HepG2 (cell line): ENCODE results near the gene CTU2. TPM values are rescaled to one million over a fixed set of nuclear protein-coding genes. Genes with fewer than 3 reads are reported as not detected.

Source experiments
- ATAC-seq: fragments of 200-7000 bp; cut with Tn5 transposase; 3 replicates; pipeline ENCODE4 v1.9.1; 2020; ENCODE audit warnings: mild to moderate bottlenecking, moderate library complexity
- BruUV-seq: library from RNA; stranded (reverse); fragments of 400-500 nt; replicated peaks from 2 replicates; lab custom pipeline; 2021; lab: Mats Ljungman, UMichigan
- CTCF ChIA-PET: fragments of 300-600 bp; formaldehyde crosslinking; extraction: SDS; loops from one replicate; lab custom pipeline; 2021; ENCODE audit warnings: low total read pairs, inconsistent platforms, low intra/inter-chr PET ratio; lab: Yijun Ruan, JAX
- POLR2A ChIA-PET: fragments of 350-600 bp; sonication (Branson Sonifier 250); formaldehyde crosslinking; loops from one replicate; lab custom pipeline; 2020; ENCODE audit warnings: antibody characterized with exemption, inconsistent platforms; lab: Yijun Ruan, JAX
- DNase-seq: peaks from one replicate; pipeline ENCODE4 v3.0.0-alpha.2; 2015; ENCODE audit warnings: low spot score
- FAIRE-seq: peaks from 3 replicates; lab custom pipeline; 2011; peaks lifted over from hg19 to GRCh38; lab: Jason Lieb, UNC
- H2AFZ ChIP-seq: one replicate; pipeline ENCODE4 v1.6.1; 2011; ENCODE audit warnings: low read length, inconsistent platforms
- H3K27ac ChIP-seq: fragments of 300-600 bp; 3 replicates; pipeline ENCODE4 v1.8.0; 2011; ENCODE audit warnings: mixed run types, mild to moderate bottlenecking, mixed read lengths, low read length, inconsistent platforms; ENCODE audit not compliant: insufficient read depth; ENCODE audit errors: extremely low read length
- H3K27me3 ChIP-seq, 2 experiments: fragments of 200-600 bp in 1 of 2; 2 replicates in 1 of 2; 3 replicates in 1 of 2; pipeline versions ENCODE4 v1.6.0 to v1.8.0; 2011; ENCODE audit warnings: low read length in 2 of 2, mild to moderate bottlenecking in 2 of 2, moderate library complexity in 2 of 2, inconsistent platforms in 1 of 2; ENCODE audit not compliant: insufficient read depth in 2 of 2, control insufficient read depth in 1 of 2
- H3K36me3 ChIP-seq, 2 experiments: fragments of 200-600 bp in 1 of 2; replicated peaks in 1 of 2; 2 replicates in 1 of 2; 3 replicates in 1 of 2; pipeline versions ENCODE4 v1.5.1 to v1.8.0; 2011; ENCODE audit warnings: low read length in 2 of 2, inconsistent platforms in 1 of 2; ENCODE audit not compliant: insufficient read depth in 2 of 2, control insufficient read depth in 1 of 2
- H3K4me1 ChIP-seq: 2 replicates; pipeline ENCODE4 v1.5.1; 2012; ENCODE audit warnings: low read length, inconsistent platforms; ENCODE audit not compliant: insufficient read depth
- H3K4me2 ChIP-seq: 2 replicates; pipeline ENCODE4 v1.6.0; 2011; ENCODE audit warnings: low read depth, low read length, inconsistent platforms
- H3K4me3 ChIP-seq, 3 experiments: fragments of 200-600 bp in 1 of 3; sonication (generic), shearing (Covaris generic) in 1 of 3; replicated peaks in 1 of 3; 2 replicates each; pipeline ENCODE4 v1.5.1; 2011 to 2016; ENCODE audit warnings: low read length in 3 of 3, inconsistent platforms in 2 of 3, low read depth in 2 of 3, mild to moderate bottlenecking in 2 of 3, control low read depth in 1 of 3, mixed read lengths in 1 of 3; ENCODE audit not compliant: insufficient read depth in 1 of 3
- H3K79me2 ChIP-seq: one replicate; pipeline ENCODE4 v1.6.1; 2011; ENCODE audit warnings: low read length, inconsistent platforms; ENCODE audit not compliant: insufficient read depth
- H3K9ac ChIP-seq: 2 replicates; pipeline ENCODE4 v1.6.0; 2011; ENCODE audit warnings: mild to moderate bottlenecking, low read depth, low read length, inconsistent platforms; ENCODE audit not compliant: insufficient read depth
- H3K9me3 ChIP-seq: 2 replicates; pipeline ENCODE4 v1.5.1; 2012; ENCODE audit warnings: mild to moderate bottlenecking, low read length
- H4K20me1 ChIP-seq: 2 replicates; pipeline ENCODE4 v1.6.0; 2011; ENCODE audit warnings: inconsistent platforms, mild to moderate bottlenecking, low read length, moderate library complexity; ENCODE audit not compliant: insufficient read depth
- GABPA ChIP-seq, 2 experiments: IDR thresholded peaks; 2 replicates each; pipeline ENCODE4 v1.6.1; 2011 to 2016; ENCODE audit warnings: low read depth in 2 of 2, low read length in 1 of 2, missing biosample characterization in 1 of 2, missing genetic modification characterization in 1 of 2
- GATAD1 ChIP-seq: IDR thresholded peaks from 2 replicates; pipeline ENCODE4 v1.6.1; 2016; ENCODE audit warnings: missing genetic modification reagents, missing compliant biosample characterization
- GTF2F1 ChIP-seq: fragments of 150-350 bp; IDR thresholded peaks from 2 replicates; pipeline ENCODE4 v1.6.1; 2014; ENCODE audit warnings: low read length
- JARID2 ChIP-seq: sonication (generic); formaldehyde crosslinking; IDR thresholded peaks from 2 replicates; pipeline ENCODE4 v1.8.1; 2023; ENCODE audit warnings: missing genetic modification reagents, inconsistent platforms; ENCODE audit not compliant: insufficient replicate concordance
- KMT2B ChIP-seq: IDR thresholded peaks from 2 replicates; pipeline ENCODE4 v1.6.1; 2016; ENCODE audit warnings: missing genetic modification reagents, missing compliant biosample characterization
- PHF5A ChIP-seq: IDR thresholded peaks from one replicate; pipeline ENCODE4 v1.6.1; 2018; ENCODE audit warnings: low read depth, missing genetic modification reagents; ENCODE audit not compliant: unreplicated experiment
- TARDBP ChIP-seq: sonication (generic); formaldehyde crosslinking; IDR thresholded peaks from 2 replicates; pipeline ENCODE4 v1.8.0; 2022; ENCODE audit warnings: mild to moderate bottlenecking, missing genetic modification reagents
- TBX2 ChIP-seq: sonication (generic); formaldehyde crosslinking; IDR thresholded peaks from 2 replicates; pipeline ENCODE4 v1.5.0; 2020; ENCODE audit warnings: missing genetic modification reagents, mild to moderate bottlenecking, borderline replicate concordance
- TFDP1 ChIP-seq: IDR thresholded peaks from 2 replicates; pipeline ENCODE4 v1.6.1; 2016; ENCODE audit warnings: missing compliant biosample characterization, missing genetic modification reagents, borderline replicate concordance
- ZBTB49 ChIP-seq: sonication (generic); formaldehyde crosslinking; IDR thresholded peaks from 2 replicates; pipeline ENCODE4 v1.4.0; 2020; ENCODE audit warnings: missing genetic modification reagents, borderline replicate concordance
- ZBTB7B ChIP-seq: sonication (generic); formaldehyde crosslinking; IDR thresholded peaks from 2 replicates; pipeline ENCODE4 v1.4.0; 2020; ENCODE audit warnings: missing genetic modification reagents
- ZMAT3 ChIP-seq: sonication (generic); formaldehyde crosslinking; conservative IDR thresholded peaks from 2 replicates; pipeline ENCODE4 v1.7.0; 2021; ENCODE audit warnings: missing genetic modification reagents
- ZNF451 ChIP-seq: sonication (generic); formaldehyde crosslinking; IDR thresholded peaks from 2 replicates; pipeline ENCODE4 v1.5.0; 2020; ENCODE audit warnings: mild to moderate bottlenecking, missing genetic modification reagents
- ZNF549 ChIP-seq: sonication (generic); formaldehyde crosslinking; IDR thresholded peaks from 2 replicates; pipeline ENCODE4 v1.5.0; 2020; ENCODE audit warnings: missing genetic modification reagents
- ZNF552 ChIP-seq: sonication (generic); formaldehyde crosslinking; IDR thresholded peaks from 2 replicates; pipeline ENCODE4 v1.9.0; 2022; ENCODE audit warnings: missing genetic modification reagents, mild to moderate bottlenecking, borderline replicate concordance
- WGBS: methylation state at CpG from one replicate; pipeline ENCODE4 v1.1.6; 2017; ENCODE audit warnings: low lambda C conversion rate; 5-methylcytosine and 5-hydroxymethylcytosine counted together
- in situ Hi-C: cut with HindIII; loops from 2 replicates; pipeline ENCODE4 v1.10.0; 2017; ENCODE audit warnings: low pct_unique_long_range_greater_than_20kb; ENCODE audit not compliant: extremely low pct_ligation_motif_present
- intact Hi-C: fragments of 100-400 bp; cut with micrococcal nuclease; formaldehyde crosslinking; loops from one replicate; pipeline ENCODE4 v1.10.0; 2022; ENCODE audit not compliant: unreplicated experiment
- polyA plus RNA-seq, 8 experiments: library from polyadenylated mRNA; depleted of rRNA in 3 of 8; stranded (reverse) in 7 of 8; unstranded in 1 of 8; fragments of >200 nt; fragmentation: Illumina TruSeq in 4 of 8; extraction: Trizol in 4 of 8; gene quantifications; 2 replicates each; pipeline versions ENCODE4 v1.2.1 to v1.2.3, GENCODE V29; 2011 to 2016; ENCODE audit warnings: low read depth in 4 of 8, missing spikeins in 1 of 8, mixed read lengths in 1 of 8; ENCODE audit not compliant: insufficient read depth in 1 of 8
- total RNA-seq, 5 experiments: library from RNA; depleted of rRNA; stranded (reverse); fragments of >200 nt; fragmentation: Illumina TruSeq; extraction: Trizol; gene quantifications; 2 replicates each; pipeline ENCODE4 v1.2.3, GENCODE V29; 2016; ENCODE audit warnings: low read depth in 1 of 5
- TF ChIP-seq, protein P1 (sequence below): sonication (generic); formaldehyde crosslinking; IDR thresholded peaks from 2 replicates; pipeline ENCODE4 v1.4.0; 2020; ENCODE audit warnings: missing genetic modification reagents, low read depth, mild to moderate bottlenecking, borderline replicate concordance
- TF ChIP-seq, protein P2 (sequence below): fragments of 450-650 bp; IDR thresholded peaks from 2 replicates; pipeline ENCODE4 v1.6.1; 2017; ENCODE audit warnings: mild to moderate bottlenecking

CTU2 gene
- total and polyA plus RNA-seq, 2 of the 13 experiments (the other 11 are each of a cell fraction or from before 2014, with no cell fraction given), result 13.3 to 21.9 TPM

GRCh38 chr16:88688013-88688778 is 18.1 kb upstream of the CTU2 start:
- Histone ChIP-seq H3K36me3 (no peaks in the 10 kb centered on the region), H3K4me1 (peaks cover 42% of the 10 kb centered on the region), H4K20me1 (peaks cover 3% of the 10 kb centered on the region; the same call in 1 of the 2 replicates), H3K4me3 (peak overlapping the region in 1 of 3 experiments; percentile 3; a peak in 1 of 6 replicates), H3K9ac (no peak overlapping the region), H2AFZ (no peak overlapping the region), H3K27ac (no peak overlapping the region), H3K79me2 (no peaks in the 10 kb centered on the region), H3K9me3 (no peaks in the 10 kb centered on the region), H3K27me3 (peaks cover 32 to 88% of the 10 kb centered on the region in 2 experiments), H3K4me2 (peak overlapping the region; percentile 26; the same call in 1 of the 2 replicates)
- in situ Hi-C loops (no loop called here), intact Hi-C loops (no loop called here)
- 12% methylated on average over 19 of the region's 28 CpGs for WGBS
- CTCF ChIA-PET, result no interaction called here
- DNase-seq (no peak), ATAC-seq (no peak), FAIRE-seq (no peak)
- POLR2A ChIA-PET, result interaction anchor here (0.7 to 2.6 kb wide), 5 partner anchors 12 to 105 kb away, joined by 3 to 11 read pairs (median 3); partner anchors contain the start of gene MVD
- BruUV-seq, result no TSS peak
- TF ChIP-seq GABPA (IDR thresholded peaks at IDR 0.05; ENCODE audit: low read depth, low read length), result no peak
- TF ChIP-seq GABPA (CRISPR knock-in tag; IDR thresholded peaks at IDR 0.05; ENCODE audit: low read depth), result no peak
- 0 out of 2 replicates have a peak, but pooled peaks have one; percentile 11 for TF ChIP-seq ZBTB7B (CRISPR knock-in tag)
- no peak for TF ChIP-seq PHF5A
- no peak for TF ChIP-seq TBX2
- no peak for TF ChIP-seq ZNF552 (CRISPR knock-in tag)
- TF ChIP-seq, protein P1, sequence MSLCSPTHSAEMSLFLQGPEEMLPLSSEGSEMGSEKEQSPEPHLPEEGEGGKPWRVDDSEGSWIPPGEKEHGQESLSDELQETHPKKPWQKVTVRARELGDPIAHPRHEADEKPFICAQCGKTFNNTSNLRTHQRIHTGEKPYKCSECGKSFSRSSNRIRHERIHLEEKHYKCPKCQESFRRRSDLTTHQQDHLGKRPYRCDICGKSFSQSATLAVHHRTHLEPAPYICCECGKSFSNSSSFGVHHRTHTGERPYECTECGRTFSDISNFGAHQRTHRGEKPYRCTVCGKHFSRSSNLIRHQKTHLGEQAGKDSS, result no peak
- TF ChIP-seq TARDBP (CRISPR knock-in tag), result no peak
- no peak for TF ChIP-seq ZMAT3
- no peak for TF ChIP-seq GTF2F1
- TF ChIP-seq GATAD1 (CRISPR knock-in tag), result no peak
- TF ChIP-seq ZBTB49 (CRISPR knock-in tag), result no peak
- no peak for TF ChIP-seq JARID2
- no peak for TF ChIP-seq TFDP1 (CRISPR knock-in tag)
- no peak for TF ChIP-seq ZNF549 (CRISPR knock-in tag)
- TF ChIP-seq ZNF451, result no peak
- no peak for TF ChIP-seq KMT2B (CRISPR knock-in tag)
- TF ChIP-seq, protein P2, sequence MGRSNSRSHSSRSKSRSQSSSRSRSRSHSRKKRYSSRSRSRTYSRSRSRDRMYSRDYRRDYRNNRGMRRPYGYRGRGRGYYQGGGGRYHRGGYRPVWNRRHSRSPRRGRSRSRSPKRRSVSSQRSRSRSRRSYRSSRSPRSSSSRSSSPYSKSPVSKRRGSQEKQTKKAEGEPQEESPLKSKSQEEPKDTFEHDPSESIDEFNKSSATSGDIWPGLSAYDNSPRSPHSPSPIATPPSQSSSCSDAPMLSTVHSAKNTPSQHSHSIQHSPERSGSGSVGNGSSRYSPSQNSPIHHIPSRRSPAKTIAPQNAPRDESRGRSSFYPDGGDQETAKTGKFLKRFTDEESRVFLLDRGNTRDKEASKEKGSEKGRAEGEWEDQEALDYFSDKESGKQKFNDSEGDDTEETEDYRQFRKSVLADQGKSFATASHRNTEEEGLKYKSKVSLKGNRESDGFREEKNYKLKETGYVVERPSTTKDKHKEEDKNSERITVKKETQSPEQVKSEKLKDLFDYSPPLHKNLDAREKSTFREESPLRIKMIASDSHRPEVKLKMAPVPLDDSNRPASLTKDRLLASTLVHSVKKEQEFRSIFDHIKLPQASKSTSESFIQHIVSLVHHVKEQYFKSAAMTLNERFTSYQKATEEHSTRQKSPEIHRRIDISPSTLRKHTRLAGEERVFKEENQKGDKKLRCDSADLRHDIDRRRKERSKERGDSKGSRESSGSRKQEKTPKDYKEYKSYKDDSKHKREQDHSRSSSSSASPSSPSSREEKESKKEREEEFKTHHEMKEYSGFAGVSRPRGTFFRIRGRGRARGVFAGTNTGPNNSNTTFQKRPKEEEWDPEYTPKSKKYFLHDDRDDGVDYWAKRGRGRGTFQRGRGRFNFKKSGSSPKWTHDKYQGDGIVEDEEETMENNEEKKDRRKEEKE, result no peak
